ENCODE measurements around the gene RAD18.

The RAD18 gene

GRCh38 chr3:8981700-8982099, 18.4 kb upstream of the RAD18 start:
- TF ChIP-seq EP300 (IDR thresholded peaks at IDR 0.05; ENCODE audit: borderline replicate concordance) (no peak), FOXM1 (IDR thresholded peaks at IDR 0.05; ENCODE audit: borderline replicate concordance, low read depth) (no peak), CEBPB (IDR thresholded peaks at IDR 0.05) (no peak), NFIC (IDR thresholded peaks at IDR 0.05) (no peak), ZBTB7A (IDR thresholded peaks at IDR 0.05; ENCODE audit: low read depth) (no peak), TAF1 (IDR thresholded peaks at IDR 0.05; ENCODE audit: low read depth) (no peak), YY1 (IDR thresholded peaks at IDR 0.05; ENCODE audit: low read depth) (no peak), USF1 (IDR thresholded peaks at IDR 0.05) (no peak), TEAD4 (IDR thresholded peaks at IDR 0.05) (no peak), EGR1 (IDR thresholded peaks at IDR 0.05) (no peak), RAD21 (IDR thresholded peaks at IDR 0.05; ENCODE audit: low read depth) (no peak), CREB1 (IDR thresholded peaks at IDR 0.05; ENCODE audit: low read depth) (no peak), TCF12 (IDR thresholded peaks at IDR 0.05; ENCODE audit: low read depth) (no peak), REST (IDR thresholded peaks at IDR 0.05; ENCODE audit: low read depth) (no peak)

- TF ChIP-seq RAD21 (IDR thresholded peaks at IDR 0.05; ENCODE audit: low read depth) (no peak), CEBPB (IDR thresholded peaks at IDR 0.05) (no peak), YY1 (IDR thresholded peaks at IDR 0.05; ENCODE audit: low read depth) (no peak), FOXM1 (IDR thresholded peaks at IDR 0.05; ENCODE audit: borderline replicate concordance, low read depth) (no peak)
These were observed 18.0 kb upstream of the RAD18 start for GRCh38 chr3:8981296-8981695.

- TF ChIP-seq MAX (IDR thresholded peaks at IDR 0.05) (no peak), EP300 (IDR thresholded peaks at IDR 0.05; ENCODE audit: borderline replicate concordance) (no peak), CEBPB (IDR thresholded peaks at IDR 0.05) (no peak)
These were observed 17.5 kb upstream of the RAD18 start for GRCh38 chr3:8980756-8981257.

GRCh38 chr3:8979262-8979661, 16.0 kb upstream of the RAD18 start:
- TF ChIP-seq USF1 (IDR thresholded peaks at IDR 0.05) (no peak), CEBPB (IDR thresholded peaks at IDR 0.05) (no peak), TAF1 (IDR thresholded peaks at IDR 0.05; ENCODE audit: low read depth) (no peak), RAD21 (IDR thresholded peaks at IDR 0.05; ENCODE audit: low read depth) (no peak), TEAD4 (IDR thresholded peaks at IDR 0.05) (no peak), MAX (IDR thresholded peaks at IDR 0.05) (no peak), YY1 (IDR thresholded peaks at IDR 0.05; ENCODE audit: low read depth) (no peak), EP300 (IDR thresholded peaks at IDR 0.05; ENCODE audit: borderline replicate concordance) (no peak), FOXM1 (IDR thresholded peaks at IDR 0.05; ENCODE audit: borderline replicate concordance, low read depth) (no peak), REST (IDR thresholded peaks at IDR 0.05; ENCODE audit: low read depth) (no peak), ZBTB7A (IDR thresholded peaks at IDR 0.05; ENCODE audit: low read depth) (no peak)

GRCh38 chr3:8978551-8978950, 15.3 kb upstream of the RAD18 start:
- TF ChIP-seq RAD21 (IDR thresholded peaks at IDR 0.05; ENCODE audit: low read depth): no peak
- TF ChIP-seq CEBPB (IDR thresholded peaks at IDR 0.05): no peak
- TF ChIP-seq EP300 (IDR thresholded peaks at IDR 0.05; ENCODE audit: borderline replicate concordance): no peak
- TF ChIP-seq YY1 (IDR thresholded peaks at IDR 0.05; ENCODE audit: low read depth): no peak
- TF ChIP-seq CREB1 (IDR thresholded peaks at IDR 0.05; ENCODE audit: low read depth): no peak
- no peak for TF ChIP-seq NFIC (IDR thresholded peaks at IDR 0.05)
- TF ChIP-seq USF1 (IDR thresholded peaks at IDR 0.05): no peak
- no peak for TF ChIP-seq FOXM1 (IDR thresholded peaks at IDR 0.05; ENCODE audit: borderline replicate concordance, low read depth)
- TF ChIP-seq REST (IDR thresholded peaks at IDR 0.05; ENCODE audit: low read depth): no peak
- TF ChIP-seq TCF12 (IDR thresholded peaks at IDR 0.05; ENCODE audit: low read depth): no peak
- no peak for TF ChIP-seq ZBTB7A (IDR thresholded peaks at IDR 0.05; ENCODE audit: low read depth)
